Erythroblast (primary cell): Measurements from ENCODE around the gene ZSWIM7.

ENCODE experiments used
- GATA1 ChIP-seq: IDR thresholded peaks from 2 replicates; pipeline ENCODE4 v1.6.1; 2011; ENCODE audit warnings: low read depth, mild to moderate bottlenecking, control low read depth, low read length, moderate library complexity
- POLR2A ChIP-seq: IDR thresholded peaks from 2 replicates; pipeline ENCODE4 v1.6.1; 2011; ENCODE audit warnings: mild to moderate bottlenecking, low read length

GRCh38 chr17:16002708-16003260 is 3.3 kb upstream of the ZSWIM7 start:
- no peak for TF ChIP-seq POLR2A
- TF ChIP-seq GATA1 = no peak
